OCI-LY7 (cell line): ENCODE measurements around the gene RAD21L1. TPM values are rescaled to one million over a fixed set of nuclear protein-coding genes. Genes with fewer than 3 reads are reported as not detected.

Source experiments
- BruUV-seq: library from RNA; stranded (reverse); fragments of 400-500 nt; replicated peaks from 2 replicates; lab custom pipeline; 2021; lab: Mats Ljungman, UMichigan
- CTCF ChIA-PET: fragments of 300-600 bp; sonication (Branson Sonifier 250); formaldehyde crosslinking; loops from one replicate; lab custom pipeline; 2022; ENCODE audit warnings: antibody characterized with exemption; ENCODE audit not compliant: unreplicated experiment; lab: Charles Lee
- POLR2A ChIA-PET: fragments of 300-600 bp; sonication (Branson Sonifier 250); formaldehyde crosslinking; loops from one replicate; lab custom pipeline; 2022; ENCODE audit warnings: antibody characterized with exemption; lab: Charles Lee
- DNase-seq: peaks from one replicate; pipeline ENCODE4 v3.0.0-alpha.2; 2015; ENCODE audit warnings: low spot score
- H2AFZ ChIP-seq: fragments of 200-600 bp; sonication (generic), shearing (Covaris generic); 2 replicates; pipeline ENCODE4 v1.6.1; 2014; ENCODE audit warnings: mild to moderate bottlenecking, antibody characterized with exemption, low read length, moderate library complexity
- H3K27ac ChIP-seq: fragments of 200-600 bp; sonication (generic); 2 replicates; pipeline ENCODE4 v1.5.1; 2014; ENCODE audit warnings: mixed run types, low read depth, mild to moderate bottlenecking, moderate library complexity, low read length, inconsistent platforms; ENCODE audit not compliant: poor library complexity, severe bottlenecking
- H3K36me3 ChIP-seq: fragments of 200-600 bp; sonication (generic); 2 replicates; pipeline ENCODE4 v1.6.1; 2014; ENCODE audit warnings: mild to moderate bottlenecking, antibody characterized with exemption, low read length, moderate library complexity, mixed read lengths; ENCODE audit not compliant: insufficient read depth
- H3K4me1 ChIP-seq: fragments of 200-600 bp; sonication (generic); 2 replicates; pipeline ENCODE4 v1.5.1; 2014; ENCODE audit warnings: mild to moderate bottlenecking, low read length; ENCODE audit not compliant: insufficient read depth, poor library complexity, severe bottlenecking
- H3K4me2 ChIP-seq: fragments of 200-600 bp; sonication (generic); 2 replicates; pipeline ENCODE4 v1.6.1; 2014; ENCODE audit warnings: mild to moderate bottlenecking, low read length
- H3K4me3 ChIP-seq: fragments of 200-600 bp; sonication (generic); 2 replicates; pipeline ENCODE4 v1.5.1; 2014; ENCODE audit warnings: mild to moderate bottlenecking, low read depth, low read length; ENCODE audit not compliant: poor library complexity, severe bottlenecking
- H3K79me2 ChIP-seq: fragments of 200-600 bp; sonication (generic); 2 replicates; pipeline ENCODE4 v1.6.1; 2016; ENCODE audit warnings: low read depth, mild to moderate bottlenecking, low read length, moderate library complexity, mixed read lengths; ENCODE audit not compliant: insufficient read depth
- H3K9me2 ChIP-seq: fragments of 200-600 bp; sonication (generic); 2 replicates; pipeline ENCODE4 v1.6.1; 2016; ENCODE audit warnings: mild to moderate bottlenecking, low read length, mixed read lengths; ENCODE audit not compliant: insufficient read depth
- H3K9me3 ChIP-seq: fragments of 200-600 bp; sonication (generic); 2 replicates; pipeline ENCODE4 v1.6.1; 2014; ENCODE audit warnings: mild to moderate bottlenecking, mixed run types, low read length, mixed read lengths
- H4K20me1 ChIP-seq: fragments of 200-600 bp; sonication (generic); 2 replicates; pipeline ENCODE4 v1.6.1; 2014; ENCODE audit warnings: mild to moderate bottlenecking, antibody characterized with exemption, low read length, moderate library complexity, mixed read lengths; ENCODE audit not compliant: insufficient read depth
- CTCF ChIP-seq: fragments of 200-600 bp; sonication (generic); conservative IDR thresholded peaks from 2 replicates; pipeline ENCODE4 v1.5.1; 2014; ENCODE audit warnings: mild to moderate bottlenecking, antibody characterized with exemption, low read length, moderate library complexity, mixed read lengths
- EZH2phosphoT487 ChIP-seq: fragments of 200-600 bp; sonication (generic); IDR thresholded peaks from 2 replicates; pipeline ENCODE4 v1.6.1; 2018; ENCODE audit warnings: low read depth, borderline replicate concordance, mild to moderate bottlenecking, mixed run types, antibody characterized with exemption, low read length, moderate library complexity, mixed read lengths
- intact Hi-C: fragments of 100-400 bp; cut with micrococcal nuclease; formaldehyde crosslinking; loops from one replicate; pipeline ENCODE4 v1.10.0; 2022; ENCODE audit not compliant: unreplicated experiment
- total RNA-seq, 2 experiments: library from RNA; depleted of rRNA in 1 of 2; stranded (reverse); fragments of >200 nt in 1 of 2; shearing (Covaris generic) in 1 of 2; gene quantifications; 2 replicates each; pipeline ENCODE4 v1.2.3, GENCODE V29; 2014 to 2022

RAD21L1 gene
- total RNA-seq, 2 experiments from 2014 or later: not detected

GRCh38 chr20:1277529-1278322, 51.9 kb downstream of the RAD21L1 start:
- H3K9me2 ChIP-seq: no peaks in the 10 kb centered on the region
- no peaks in the 10 kb centered on the region for H3K36me3 ChIP-seq
- no peaks in the 10 kb centered on the region for H3K4me1 ChIP-seq
- H3K9me3 ChIP-seq: no peaks in the 10 kb centered on the region
- H4K20me1 ChIP-seq: no peaks in the 10 kb centered on the region
- H3K79me2 ChIP-seq: no peaks in the 10 kb centered on the region
- ChIA-PET POLR2A (no interaction called here), CTCF (no interaction called here)
- no peak overlapping the region for H3K4me3 ChIP-seq
- no peak for DNase-seq
- intact Hi-C loops: no loop called here
- no peak overlapping the region for H3K4me2 ChIP-seq
- no peak overlapping the region for H2AFZ ChIP-seq
- no peak overlapping the region for H3K27ac ChIP-seq
- TF ChIP-seq EZH2phosphoT487 (no peak), CTCF (no peak)
- no TSS peak for BruUV-seq

GRCh38 chr20:1278993-1279392, 53.1 kb downstream of the RAD21L1 start:
- H3K4me2 ChIP-seq: no peak overlapping the region
- intact Hi-C loops: no loop called here
- H4K20me1 ChIP-seq: no peaks in the 10 kb centered on the region
- no peak overlapping the region for H2AFZ ChIP-seq
- ChIA-PET CTCF (no interaction called here), POLR2A (no interaction called here)
- TF ChIP-seq EZH2phosphoT487: no peak
- no peak overlapping the region for H3K4me3 ChIP-seq
- no peaks in the 10 kb centered on the region for H3K9me2 ChIP-seq
- no peaks in the 10 kb centered on the region for H3K4me1 ChIP-seq
- no peak overlapping the region for H3K27ac ChIP-seq
- no peaks in the 10 kb centered on the region for H3K9me3 ChIP-seq
- H3K36me3 ChIP-seq: no peaks in the 10 kb centered on the region
- BruUV-seq: no TSS peak
- DNase-seq: peak; percentile 16
- no peaks in the 10 kb centered on the region for H3K79me2 ChIP-seq

- no peak for TF ChIP-seq CTCF
- no peak for TF ChIP-seq EZH2phosphoT487
- intact Hi-C loops: no loop called here
Observed at GRCh38 chr20:1280195-1281102, 54.6 kb downstream of the RAD21L1 start.

More at GRCh38 chr20:1280195-1281102, 54.6 kb downstream of the RAD21L1 start:
- POLR2A ChIA-PET: no interaction called here
- Histone ChIP-seq H3K9me3 (no peaks in the 10 kb centered on the region), H4K20me1 (no peaks in the 10 kb centered on the region), H3K79me2 (no peaks in the 10 kb centered on the region), H3K4me3 (no peak overlapping the region), H3K36me3 (no peaks in the 10 kb centered on the region), H3K4me2 (no peak overlapping the region), H3K9me2 (no peaks in the 10 kb centered on the region), H3K27ac (no peak overlapping the region), H2AFZ (no peak overlapping the region), H3K4me1 (no peaks in the 10 kb centered on the region)
- CTCF ChIA-PET: no interaction called here
- DNase-seq: no peak
- BruUV-seq: no TSS peak
